ENCODE data around the gene CCDC86.

GRCh38 chr11:60841797-60842667 is at the start of gene CCDC86:
- TF ChIP-seq CTCF (IDR thresholded peaks at IDR 0.05) (no peak), POLR2A (IDR thresholded peaks at IDR 0.05) (peak in 1 of 2 donors; percentile 50)

Measured in adrenal gland (tissue), 5 donors.